Astrocyte (in vitro differentiated cells and primary cell): ENCODE data around the gene CHD6.

Source experiments
- CTCF ChIP-seq: IDR thresholded peaks from 2 replicates; pipeline ENCODE4 v1.5.1; 2011; ENCODE audit warnings: low read depth, mild to moderate bottlenecking, inconsistent platforms, low read length, moderate library complexity; ENCODE audit not compliant: insufficient read depth
- EZH2 ChIP-seq: IDR thresholded peaks from 2 replicates; pipeline ENCODE4 v1.6.1; 2012; ENCODE audit warnings: mild to moderate bottlenecking, low read length, inconsistent platforms; ENCODE audit not compliant: insufficient read depth

GRCh38 chr20:41413169-41413568 lies 205.0 kb downstream of the CHD6 start:
- TF ChIP-seq CTCF (no peak), EZH2 (no peak)
